MM.1S (cell line): ENCODE measurements around the gene METTL24.

ENCODE experiments used
- DNase-seq: peaks from one replicate; pipeline ENCODE4 v3.0.0-alpha.2; 2015
- H2AFZ ChIP-seq: fragments of 300-600 bp; sonication (generic); 2 replicates; pipeline ENCODE4 v1.6.0; 2016; ENCODE audit warnings: antibody characterized with exemption, low read length
- H3F3A ChIP-seq: fragments of 300-600 bp; sonication (generic); 2 replicates; pipeline ENCODE4 v1.6.1; 2016; ENCODE audit warnings: mild to moderate bottlenecking, antibody characterized with exemption, low read length, moderate library complexity, mixed read lengths; ENCODE audit not compliant: insufficient read depth
- H3K27ac ChIP-seq: fragments of 300-600 bp; sonication (generic); 2 replicates; pipeline ENCODE4 v1.5.1; 2016; ENCODE audit warnings: mild to moderate bottlenecking, low read length
- H3K27me3 ChIP-seq: fragments of 300-600 bp; sonication (generic); replicated peaks from 2 replicates; pipeline ENCODE4 v1.6.0; 2016; ENCODE audit warnings: low read length; ENCODE audit not compliant: insufficient read depth
- H3K36me3 ChIP-seq: fragments of 300-600 bp; sonication (generic); replicated peaks from 2 replicates; pipeline ENCODE4 v1.6.1; 2016; ENCODE audit warnings: mild to moderate bottlenecking, low read length, mixed read lengths; ENCODE audit not compliant: insufficient read depth
- H3K4me1 ChIP-seq: fragments of 300-600 bp; sonication (generic); 2 replicates; pipeline ENCODE4 v1.6.1; 2016; ENCODE audit warnings: low read length, mixed read lengths
- H3K4me2 ChIP-seq: fragments of 300-600 bp; sonication (generic); 2 replicates; pipeline ENCODE4 v1.6.0; 2016; ENCODE audit warnings: low read depth, low read length
- H3K4me3 ChIP-seq: fragments of 300-600 bp; sonication (generic); 2 replicates; pipeline ENCODE4 v1.5.1; 2016; ENCODE audit warnings: low read length, mixed read lengths
- H3K79me2 ChIP-seq: fragments of 300-600 bp; sonication (generic); 2 replicates; pipeline ENCODE4 v1.6.1; 2016; ENCODE audit warnings: mixed run types, low read length, mixed read lengths
- H3K9ac ChIP-seq: fragments of 300-600 bp; sonication (generic); 2 replicates; pipeline ENCODE4 v1.6.1; 2016; ENCODE audit warnings: low read length, mixed read lengths
- H3K9me2 ChIP-seq: fragments of 300-600 bp; sonication (generic); replicated peaks from 2 replicates; pipeline ENCODE4 v1.6.1; 2016; ENCODE audit warnings: mild to moderate bottlenecking, low read length, mixed read lengths; ENCODE audit not compliant: insufficient read depth
- H3K9me3 ChIP-seq: fragments of 300-600 bp; sonication (generic); replicated peaks from 2 replicates; pipeline ENCODE4 v1.6.1; 2016; ENCODE audit warnings: mild to moderate bottlenecking, low read length, mixed read lengths; ENCODE audit not compliant: insufficient read depth
- H4K20me1 ChIP-seq: fragments of 300-600 bp; sonication (generic); 2 replicates; pipeline ENCODE4 v1.6.1; 2016; ENCODE audit warnings: mild to moderate bottlenecking, low read length, moderate library complexity, mixed read lengths; ENCODE audit not compliant: insufficient read depth
- EZH2 ChIP-seq: fragments of 300-600 bp; sonication (generic); optimal IDR thresholded peaks from 2 replicates; pipeline ENCODE3; 2017; ENCODE audit warnings: low read depth, mild to moderate bottlenecking, antibody characterized with exemption, low read length, mixed read lengths
- EZH2phosphoT487 ChIP-seq: fragments of 300-600 bp; sonication (generic); IDR thresholded peaks from 2 replicates; pipeline ENCODE4 v1.6.1; 2018; ENCODE audit warnings: antibody characterized with exemption, low read length
- TF ChIP-seq, protein P1 (sequence below): fragments of 300-600 bp; sonication (generic); IDR thresholded peaks from 2 replicates; pipeline ENCODE4 v1.5.1; 2016; ENCODE audit warnings: antibody characterized with exemption, low read length, mixed read lengths

Gene METTL24

DNA sequence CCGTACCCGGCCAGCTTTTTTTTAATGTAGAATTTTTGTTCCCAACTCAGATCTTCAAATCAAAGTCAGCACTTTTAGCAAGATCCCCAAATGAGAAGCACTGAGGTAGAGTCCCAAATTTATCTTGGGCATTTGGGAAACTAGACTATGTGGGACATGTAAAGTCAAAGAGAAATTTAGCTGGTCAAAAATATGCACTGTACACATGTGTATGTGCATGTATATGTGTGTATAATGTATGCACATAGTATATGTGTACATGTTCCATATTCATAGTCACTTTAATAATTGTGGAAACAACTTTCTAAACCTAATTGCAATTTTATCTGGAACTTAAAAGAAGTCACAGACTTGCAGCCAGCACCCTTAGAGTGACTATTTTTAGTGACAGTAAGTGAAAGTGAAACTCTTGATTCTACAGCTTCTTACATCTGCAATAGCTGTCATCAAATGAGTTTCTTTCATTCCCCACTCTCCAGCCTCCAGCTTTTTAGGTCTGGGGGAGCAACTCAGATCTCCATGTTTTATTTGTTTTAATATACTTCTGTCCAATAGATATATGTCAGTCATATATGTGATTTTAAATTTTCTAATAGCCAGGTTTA, 124.3 kb downstream of the METTL24 start:
- H3K9ac ChIP-seq: no peak overlapping the region
- H3F3A ChIP-seq: no peaks in the 10 kb centered on the region
- peak; percentile 78 for DNase-seq
- H4K20me1 ChIP-seq: no peaks in the 10 kb centered on the region
- no peaks in the 10 kb centered on the region for H3K27me3 ChIP-seq
- H3K36me3 ChIP-seq: 0 out of 2 replicates have a peak, but pooled peaks cover 4% of the 10 kb centered on the region
- no peak for TF ChIP-seq EZH2
- TF ChIP-seq, protein P1, sequence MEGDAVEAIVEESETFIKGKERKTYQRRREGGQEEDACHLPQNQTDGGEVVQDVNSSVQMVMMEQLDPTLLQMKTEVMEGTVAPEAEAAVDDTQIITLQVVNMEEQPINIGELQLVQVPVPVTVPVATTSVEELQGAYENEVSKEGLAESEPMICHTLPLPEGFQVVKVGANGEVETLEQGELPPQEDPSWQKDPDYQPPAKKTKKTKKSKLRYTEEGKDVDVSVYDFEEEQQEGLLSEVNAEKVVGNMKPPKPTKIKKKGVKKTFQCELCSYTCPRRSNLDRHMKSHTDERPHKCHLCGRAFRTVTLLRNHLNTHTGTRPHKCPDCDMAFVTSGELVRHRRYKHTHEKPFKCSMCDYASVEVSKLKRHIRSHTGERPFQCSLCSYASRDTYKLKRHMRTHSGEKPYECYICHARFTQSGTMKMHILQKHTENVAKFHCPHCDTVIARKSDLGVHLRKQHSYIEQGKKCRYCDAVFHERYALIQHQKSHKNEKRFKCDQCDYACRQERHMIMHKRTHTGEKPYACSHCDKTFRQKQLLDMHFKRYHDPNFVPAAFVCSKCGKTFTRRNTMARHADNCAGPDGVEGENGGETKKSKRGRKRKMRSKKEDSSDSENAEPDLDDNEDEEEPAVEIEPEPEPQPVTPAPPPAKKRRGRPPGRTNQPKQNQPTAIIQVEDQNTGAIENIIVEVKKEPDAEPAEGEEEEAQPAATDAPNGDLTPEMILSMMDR: no peak
- TF ChIP-seq EZH2phosphoT487: no peak
- no peaks in the 10 kb centered on the region for H3K9me2 ChIP-seq
- no peaks in the 10 kb centered on the region for H3K79me2 ChIP-seq
- H2AFZ ChIP-seq: no peak overlapping the region
- no peaks in the 10 kb centered on the region for H3K9me3 ChIP-seq
- H3K4me3 ChIP-seq: no peak overlapping the region
- H3K27ac ChIP-seq: no peak overlapping the region
- H3K4me2 ChIP-seq: peak overlapping the region; percentile 10
- peaks cover 9% of the 10 kb centered on the region for H3K4me1 ChIP-seq

DNA sequence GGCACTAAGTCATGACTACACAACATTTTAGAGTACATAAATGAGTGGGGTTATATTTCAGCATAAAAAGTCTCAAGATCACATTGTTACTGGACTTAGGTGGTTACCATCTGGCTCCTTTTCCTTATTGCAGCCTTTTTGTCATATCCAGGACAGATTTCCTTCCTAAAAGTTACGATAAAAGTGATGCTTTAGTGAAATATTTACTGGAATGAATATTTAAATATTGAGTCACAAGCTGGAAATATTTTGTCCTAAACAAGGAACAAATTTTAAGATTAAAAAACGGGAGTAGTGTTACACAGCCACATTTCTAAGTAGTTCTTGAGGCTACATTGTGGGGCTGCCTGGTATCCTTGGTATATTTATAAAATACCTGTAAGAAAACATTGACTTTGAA, 125.7 kb downstream of the METTL24 start:
- Histone ChIP-seq H2AFZ (no peak overlapping the region), H3K9me3 (no peaks in the 10 kb centered on the region), H3K79me2 (no peaks in the 10 kb centered on the region), H3K9me2 (no peaks in the 10 kb centered on the region), H3K4me3 (no peak overlapping the region), H3F3A (no peaks in the 10 kb centered on the region), H3K27ac (no peak overlapping the region), H3K4me1 (peaks cover 9% of the 10 kb centered on the region), H4K20me1 (no peaks in the 10 kb centered on the region), H3K36me3 (0 out of 2 replicates have a peak, but pooled peaks cover 4% of the 10 kb centered on the region), H3K9ac (no peak overlapping the region), H3K27me3 (no peaks in the 10 kb centered on the region), H3K4me2 (no peak overlapping the region)
- TF ChIP-seq, protein P1: no peak
- no peak for TF ChIP-seq EZH2phosphoT487
- no peak for TF ChIP-seq EZH2
- no peak for DNase-seq

DNA sequence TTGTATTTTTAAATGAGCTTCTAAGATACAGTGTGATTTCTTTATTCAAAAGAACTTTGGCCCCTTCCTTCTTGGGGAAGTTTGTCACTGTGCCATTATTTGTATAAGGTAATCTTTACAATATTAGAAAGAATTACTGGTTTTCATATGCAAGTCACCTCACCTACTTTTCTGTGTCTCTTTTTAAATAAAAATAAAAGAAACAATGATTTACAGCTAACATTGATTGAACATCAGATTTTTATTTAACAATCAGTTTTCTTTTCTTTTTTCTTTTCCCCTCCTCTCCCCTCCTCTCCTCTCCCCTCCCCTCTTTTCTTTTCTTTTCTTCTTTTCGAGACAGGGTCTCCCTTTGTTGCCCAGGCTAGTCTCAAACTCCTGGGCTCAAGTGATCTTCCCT, 131.9 kb downstream of the METTL24 start:
- Histone ChIP-seq H3K9ac (no peak overlapping the region), H2AFZ (no peak overlapping the region), H3K9me2 (no peaks in the 10 kb centered on the region), H3K36me3 (0 out of 2 replicates have a peak, but pooled peaks cover 4% of the 10 kb centered on the region), H3K4me1 (no peaks in the 10 kb centered on the region), H3K79me2 (no peaks in the 10 kb centered on the region), H3K4me3 (no peak overlapping the region), H3K27me3 (no peaks in the 10 kb centered on the region), H3K27ac (no peak overlapping the region), H3K4me2 (no peak overlapping the region), H3F3A (no peaks in the 10 kb centered on the region), H4K20me1 (no peaks in the 10 kb centered on the region), H3K9me3 (no peaks in the 10 kb centered on the region)
- TF ChIP-seq, protein P1: no peak
- no peak for TF ChIP-seq EZH2phosphoT487
- TF ChIP-seq EZH2: no peak
- DNase-seq: no peak
